ENCODE results near the gene ZNF740. TPM values are rescaled to one million over a fixed set of nuclear protein-coding genes. Genes with fewer than 3 reads are reported as not detected.

Gene ZNF740
- total and polyA plus RNA-seq, 2 experiments from 2014 or later = 4.6 to 13.2 TPM

- peak overlapping the region; percentile 67 for H2AFZ ChIP-seq
- DNase-seq (ENCODE audit: low spot score) = peak; percentile 87
- peak overlapping the region; percentile 100 for H3K27ac ChIP-seq
- peak overlapping the region; percentile 91 for H3K4me3 ChIP-seq
- peaks cover 9% of the 10 kb centered on the region for H4K20me1 ChIP-seq (ENCODE audit: insufficient read depth, poor library complexity, severe bottlenecking)
- peaks cover 67% of the 10 kb centered on the region for H3K4me1 ChIP-seq (ENCODE audit: insufficient read depth)
- H3K4me2 ChIP-seq = peak overlapping the region; percentile 98
- no peaks in the 10 kb centered on the region for H3K36me3 ChIP-seq (replicated peaks; ENCODE audit: insufficient read depth, low read depth)
- H3K9me2 ChIP-seq (replicated peaks; ENCODE audit: insufficient read depth) = no peaks in the 10 kb centered on the region
- no peaks in the 10 kb centered on the region for H3K9me3 ChIP-seq (ENCODE audit: low read depth)
- H3K27me3 ChIP-seq = no peaks in the 10 kb centered on the region
- peaks cover 48% of the 10 kb centered on the region for H3K79me2 ChIP-seq
- WGBS (ENCODE audit: low lambda C conversion rate, missing lambda C conversion rate) = 1% methylated on average over 42 of the region's 53 CpGs
- TF ChIP-seq EZH2 (IDR thresholded peaks at IDR 0.05; ENCODE audit: borderline replicate concordance) (no peak), EZH2phosphoT487 (IDR thresholded peaks at IDR 0.05; ENCODE audit: low read depth, severe bottlenecking, unreplicated experiment) (no peak)
- TF ChIP-seq, protein P1, sequence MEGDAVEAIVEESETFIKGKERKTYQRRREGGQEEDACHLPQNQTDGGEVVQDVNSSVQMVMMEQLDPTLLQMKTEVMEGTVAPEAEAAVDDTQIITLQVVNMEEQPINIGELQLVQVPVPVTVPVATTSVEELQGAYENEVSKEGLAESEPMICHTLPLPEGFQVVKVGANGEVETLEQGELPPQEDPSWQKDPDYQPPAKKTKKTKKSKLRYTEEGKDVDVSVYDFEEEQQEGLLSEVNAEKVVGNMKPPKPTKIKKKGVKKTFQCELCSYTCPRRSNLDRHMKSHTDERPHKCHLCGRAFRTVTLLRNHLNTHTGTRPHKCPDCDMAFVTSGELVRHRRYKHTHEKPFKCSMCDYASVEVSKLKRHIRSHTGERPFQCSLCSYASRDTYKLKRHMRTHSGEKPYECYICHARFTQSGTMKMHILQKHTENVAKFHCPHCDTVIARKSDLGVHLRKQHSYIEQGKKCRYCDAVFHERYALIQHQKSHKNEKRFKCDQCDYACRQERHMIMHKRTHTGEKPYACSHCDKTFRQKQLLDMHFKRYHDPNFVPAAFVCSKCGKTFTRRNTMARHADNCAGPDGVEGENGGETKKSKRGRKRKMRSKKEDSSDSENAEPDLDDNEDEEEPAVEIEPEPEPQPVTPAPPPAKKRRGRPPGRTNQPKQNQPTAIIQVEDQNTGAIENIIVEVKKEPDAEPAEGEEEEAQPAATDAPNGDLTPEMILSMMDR (IDR thresholded peaks at IDR 0.05; ENCODE audit: poor library complexity) = no peak
Measured at GRCh38 chr12:53219956-53220693, 39.6 kb downstream of the ZNF740 start.

- WGBS (ENCODE audit: low lambda C conversion rate, missing lambda C conversion rate) = 3% methylated on average over 11 of the region's 42 CpGs
- no peak for TF ChIP-seq EZH2 (IDR thresholded peaks at IDR 0.05; ENCODE audit: borderline replicate concordance)
- no peak for TF ChIP-seq EZH2phosphoT487 (IDR thresholded peaks at IDR 0.05; ENCODE audit: low read depth, severe bottlenecking, unreplicated experiment)
- TF ChIP-seq, protein P1 (IDR thresholded peaks at IDR 0.05; ENCODE audit: poor library complexity) = no peak
- Histone ChIP-seq H3K27me3 (no peaks in the 10 kb centered on the region), H3K9me3 (ENCODE audit: low read depth) (no peaks in the 10 kb centered on the region), H3K4me2 (peak overlapping the region; percentile 98), H3K79me2 (peaks cover 42% of the 10 kb centered on the region), H2AFZ (peak overlapping the region; percentile 67), H3K36me3 (replicated peaks; ENCODE audit: insufficient read depth, low read depth) (no peaks in the 10 kb centered on the region), H3K4me3 (peak overlapping the region; percentile 91), H3K4me1 (ENCODE audit: insufficient read depth) (peaks cover 66% of the 10 kb centered on the region), H3K9me2 (replicated peaks; ENCODE audit: insufficient read depth) (no peaks in the 10 kb centered on the region), H3K27ac (peak overlapping the region; percentile 100), H4K20me1 (ENCODE audit: insufficient read depth, poor library complexity, severe bottlenecking) (peaks cover 5% of the 10 kb centered on the region)
- DNase-seq (ENCODE audit: low spot score) = peak; percentile 96
Measured at GRCh38 chr12:53220694-53221202, 40.2 kb downstream of the ZNF740 start.

GRCh38 chr12:53221203-53222080 is 40.9 kb downstream of the ZNF740 start:
- WGBS (ENCODE audit: low lambda C conversion rate, missing lambda C conversion rate) = 2% methylated on average over 43 of the region's 72 CpGs
- H3K36me3 ChIP-seq (replicated peaks; ENCODE audit: insufficient read depth, low read depth) = no peaks in the 10 kb centered on the region
- TF ChIP-seq, protein P1 (IDR thresholded peaks at IDR 0.05; ENCODE audit: poor library complexity) = peak; percentile 30
- TF ChIP-seq EZH2phosphoT487 (IDR thresholded peaks at IDR 0.05; ENCODE audit: low read depth, severe bottlenecking, unreplicated experiment) = no peak
- no peak for TF ChIP-seq EZH2 (IDR thresholded peaks at IDR 0.05; ENCODE audit: borderline replicate concordance)
- peaks cover 36% of the 10 kb centered on the region for H3K79me2 ChIP-seq
- no peaks in the 10 kb centered on the region for H3K9me2 ChIP-seq (replicated peaks; ENCODE audit: insufficient read depth)
- peak; percentile 93 for DNase-seq (ENCODE audit: low spot score)
- peak overlapping the region; percentile 71 for H2AFZ ChIP-seq
- peak overlapping the region; percentile 54 for H3K4me3 ChIP-seq
- no peaks in the 10 kb centered on the region for H4K20me1 ChIP-seq (ENCODE audit: insufficient read depth, poor library complexity, severe bottlenecking)
- H3K27ac ChIP-seq = peak overlapping the region; percentile 100
- H3K27me3 ChIP-seq = no peaks in the 10 kb centered on the region
- peak overlapping the region; percentile 98 for H3K4me2 ChIP-seq
- H3K4me1 ChIP-seq (ENCODE audit: insufficient read depth) = peaks cover 64% of the 10 kb centered on the region
- no peaks in the 10 kb centered on the region for H3K9me3 ChIP-seq (ENCODE audit: low read depth)

Measured in hepatocyte (in vitro differentiated cells).